Tibial nerve (tissue), 4 donors: ENCODE data around the gene PTPRK. TPM values are rescaled to one million over a fixed set of nuclear protein-coding genes. Genes with fewer than 3 reads are reported as not detected.

Experiments used
- DNase-seq, 2 donors: peaks; one replicate each; pipeline ENCODE4 v3.0.0-alpha.2; 2019; ENCODE audit warnings: low spot score in 2 of 2
- H3K27ac ChIP-seq, 4 donors: fragments of 200-600 bp; sonication (generic) in 3 of 4; one replicate each; pipeline ENCODE4 v1.5.1; 2017 to 2019; ENCODE audit warnings: mild to moderate bottlenecking in 1 of 4
- H3K27me3 ChIP-seq, 2 donors: fragments of 200-600 bp; sonication (generic) in 1 of 2; one replicate each; pipeline versions ENCODE4 v1.5.1 to v1.6.0; 2017 to 2019
- H3K36me3 ChIP-seq, 3 donors: fragments of 200-600 bp; sonication (generic); one replicate each; pipeline ENCODE4 v1.5.1; 2018 to 2019
- H3K4me1 ChIP-seq, 4 donors: fragments of 200-600 bp; sonication (generic) in 3 of 4; one replicate each; pipeline ENCODE4 v1.5.1; 2017 to 2019
- H3K4me3 ChIP-seq, 4 donors: fragments of 200-600 bp; sonication (generic) in 3 of 4; one replicate each; pipeline ENCODE4 v1.5.1; 2017 to 2019; ENCODE audit warnings: mild to moderate bottlenecking in 1 of 4, moderate library complexity in 1 of 4
- H3K9me3 ChIP-seq, 4 donors: fragments of 200-600 bp; sonication (generic) in 3 of 4; one replicate each; pipeline ENCODE4 v1.5.1; 2017 to 2019
- CTCF ChIP-seq, 5 experiments: fragments of 200-600 bp in 3 of 5; fragments of 450-650 bp in 2 of 5; sonication (generic) in 3 of 5; IDR thresholded peaks; one replicate each; pipeline ENCODE4 v1.5.1; 2016 to 2019; ENCODE audit warnings: antibody characterized with exemption in 5 of 5, mild to moderate bottlenecking in 3 of 5, moderate library complexity in 2 of 5
- EP300 ChIP-seq, 2 donors: sonication (generic); formaldehyde crosslinking; IDR thresholded peaks; one replicate each; pipeline ENCODE4 v1.6.1; 2017; ENCODE audit warnings: antibody characterized with exemption in 2 of 2, mild to moderate bottlenecking in 1 of 2
- POLR2A ChIP-seq, 2 donors: fragments of 450-650 bp; IDR thresholded peaks; one replicate each; pipeline ENCODE4 v1.6.1; 2017; ENCODE audit warnings: antibody characterized with exemption in 2 of 2, mild to moderate bottlenecking in 2 of 2, moderate library complexity in 2 of 2
- WGBS, 2 donors: methylation state at CpG; one replicate each; pipeline ENCODE4 v1.1.5; 2018; 5-methylcytosine and 5-hydroxymethylcytosine counted together
- total RNA-seq, 4 donors: library from RNA; depleted of rRNA; stranded (reverse); fragments of >200 nt; gene quantifications; one replicate each; pipeline ENCODE4 v1.1.0, GENCODE V29; 2016

The PTPRK gene
- total RNA-seq, 4 donors from 2014 or later: 17.4 to 26.1 (median 21.2) TPM

DNA sequence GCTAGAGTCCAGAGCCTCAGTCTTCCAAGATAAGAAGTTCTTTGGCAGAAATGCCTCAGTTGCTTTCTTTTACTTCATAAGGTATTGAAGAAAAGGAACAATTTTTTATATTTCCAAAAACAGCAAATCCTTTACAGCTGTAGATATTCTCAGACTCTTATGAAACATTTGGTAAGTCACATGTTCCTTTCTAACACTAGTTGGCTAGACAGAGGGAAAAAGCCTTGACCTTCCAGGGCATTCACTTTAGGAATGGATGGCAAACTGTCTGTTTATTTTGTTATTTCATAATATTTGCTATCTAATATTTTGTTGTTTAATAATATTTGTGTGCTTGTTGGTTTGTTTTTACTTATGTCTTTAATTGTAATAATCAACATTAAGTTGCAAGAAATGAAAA, 140.8 kb downstream of the PTPRK start:
- DNase-seq: no peak
- no peak overlapping the region for H3K27ac ChIP-seq

DNA sequence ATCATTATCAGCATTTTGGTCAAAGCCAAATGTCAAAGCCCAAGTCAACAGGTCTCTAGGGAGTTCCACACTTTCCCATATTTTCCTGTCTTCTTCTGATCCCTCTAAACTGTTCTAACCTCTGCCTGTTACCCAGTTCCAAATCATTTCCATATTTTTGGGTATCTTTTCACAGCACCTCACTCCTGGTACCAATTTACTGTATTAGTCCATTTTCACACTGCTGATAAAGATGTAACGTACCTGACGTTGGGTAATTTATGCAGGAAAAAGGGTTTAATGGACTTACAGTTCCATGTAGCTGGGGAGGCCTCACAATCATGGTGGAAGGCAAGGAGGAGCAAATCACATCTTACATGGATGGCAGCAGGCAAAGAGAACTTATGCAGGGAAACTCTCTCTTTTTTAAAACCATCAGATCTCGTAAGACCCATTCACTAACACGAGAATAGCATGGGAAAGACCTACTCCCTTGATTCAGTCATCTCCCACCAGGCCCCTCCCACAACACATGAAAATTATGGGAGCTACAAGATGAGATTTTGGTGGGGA, 143.4 kb downstream of the PTPRK start:
- TF ChIP-seq POLR2A (IDR thresholded peaks at IDR 0.05) (no peak), CTCF (IDR thresholded peaks at IDR 0.05) (no peak), EP300 (IDR thresholded peaks at IDR 0.05) (no peak)
- DNase-seq: no peak
- Histone ChIP-seq H3K27me3 (no peaks in the 10 kb centered on the region), H3K4me1 (peaks cover 0 to 5% (median 0%) of the 10 kb centered on the region in 4 donors), H3K36me3 (peaks cover 0 to 6% (median 0%) of the 10 kb centered on the region in 3 donors), H3K27ac (no peak overlapping the region), H3K9me3 (peaks cover 0 to 18% (median 3%) of the 10 kb centered on the region in 4 donors), H3K4me3 (no peak overlapping the region)
- WGBS, 2 donors: 95 to 96% methylated on average over 4 of the region's 4 CpGs

More for the DNA sequence above, 140.8 kb downstream of the PTPRK start:
- Histone ChIP-seq H3K27me3 (no peaks in the 10 kb centered on the region), H3K4me1 (peaks cover 0 to 5% (median 0%) of the 10 kb centered on the region in 4 donors), H3K4me3 (no peak overlapping the region), H3K9me3 (peaks cover 0 to 18% (median 3%) of the 10 kb centered on the region in 4 donors), H3K36me3 (peaks cover 0 to 6% (median 0%) of the 10 kb centered on the region in 3 donors)
- no peak for TF ChIP-seq EP300 (IDR thresholded peaks at IDR 0.05)
- no peak for TF ChIP-seq POLR2A (IDR thresholded peaks at IDR 0.05)
- no peak for TF ChIP-seq CTCF (IDR thresholded peaks at IDR 0.05)

DNA sequence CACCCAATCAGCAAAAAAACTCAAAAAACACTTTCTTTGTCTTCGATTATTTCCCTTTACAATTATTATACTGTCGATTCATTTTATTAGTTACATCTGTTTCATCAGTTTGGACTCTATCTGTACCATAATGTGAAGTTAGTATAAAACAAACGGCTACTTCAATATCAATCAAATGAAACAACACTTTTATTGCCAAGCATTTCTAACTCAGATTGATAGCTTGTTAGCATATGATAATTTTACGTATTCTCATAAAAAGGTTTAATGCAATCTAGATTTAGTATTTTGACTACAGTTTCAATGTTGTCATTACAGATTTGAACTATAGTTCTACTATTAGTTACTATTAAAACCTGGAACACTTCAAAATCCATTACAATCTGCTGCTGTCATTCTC, 149.3 kb downstream of the PTPRK start:
- Histone ChIP-seq H3K9me3 (peaks cover 0 to 9% (median 0%) of the 10 kb centered on the region in 4 donors), H3K4me3 (no peak overlapping the region), H3K27me3 (no peaks in the 10 kb centered on the region), H3K27ac (no peak overlapping the region), H3K4me1 (peaks cover 0 to 9% (median 5%) of the 10 kb centered on the region in 4 donors), H3K36me3 (no peaks in the 10 kb centered on the region)
- WGBS, 2 donors: 85 to 88% methylated on average over 4 of the region's 4 CpGs
- no peak for DNase-seq
- TF ChIP-seq CTCF (IDR thresholded peaks at IDR 0.05) (no peak), EP300 (IDR thresholded peaks at IDR 0.05) (no peak), POLR2A (IDR thresholded peaks at IDR 0.05) (no peak)

DNA sequence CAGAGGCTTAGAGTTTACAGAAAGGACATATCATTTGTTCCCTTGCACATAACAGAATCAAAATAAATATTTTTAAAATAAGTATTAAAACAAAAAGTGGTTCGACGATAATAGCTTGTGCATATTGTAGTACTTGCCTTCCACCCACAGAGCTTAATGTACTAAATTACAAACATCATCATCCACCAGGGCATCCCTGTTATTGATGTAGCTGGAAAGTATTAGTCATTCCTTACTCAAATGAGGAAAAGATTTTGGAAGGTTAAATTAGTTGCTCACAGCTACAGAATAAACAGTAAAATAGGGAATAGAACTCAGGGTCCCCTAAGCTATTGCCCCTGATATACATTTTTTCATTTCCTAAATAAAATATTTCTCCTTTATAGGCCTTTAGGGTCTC, 150.3 kb downstream of the PTPRK start:
- Histone ChIP-seq H3K27ac (peak overlapping the region in 1 of 4 donors; percentile 4), H3K9me3 (peaks cover 0 to under 1% (median 0%) of the 10 kb centered on the region in 4 donors), H3K36me3 (no peaks in the 10 kb centered on the region), H3K4me3 (no peak overlapping the region), H3K27me3 (no peaks in the 10 kb centered on the region), H3K4me1 (peaks cover 0 to 9% (median 5%) of the 10 kb centered on the region in 4 donors)
- DNase-seq: no peak
- WGBS, 2 donors: 22 to 27% methylated on average over 2 of the region's 2 CpGs
- TF ChIP-seq POLR2A (IDR thresholded peaks at IDR 0.05): no peak
- TF ChIP-seq EP300 (IDR thresholded peaks at IDR 0.05): peak in 1 of 2 donors; percentile 25
- no peak for TF ChIP-seq CTCF (IDR thresholded peaks at IDR 0.05)

DNA sequence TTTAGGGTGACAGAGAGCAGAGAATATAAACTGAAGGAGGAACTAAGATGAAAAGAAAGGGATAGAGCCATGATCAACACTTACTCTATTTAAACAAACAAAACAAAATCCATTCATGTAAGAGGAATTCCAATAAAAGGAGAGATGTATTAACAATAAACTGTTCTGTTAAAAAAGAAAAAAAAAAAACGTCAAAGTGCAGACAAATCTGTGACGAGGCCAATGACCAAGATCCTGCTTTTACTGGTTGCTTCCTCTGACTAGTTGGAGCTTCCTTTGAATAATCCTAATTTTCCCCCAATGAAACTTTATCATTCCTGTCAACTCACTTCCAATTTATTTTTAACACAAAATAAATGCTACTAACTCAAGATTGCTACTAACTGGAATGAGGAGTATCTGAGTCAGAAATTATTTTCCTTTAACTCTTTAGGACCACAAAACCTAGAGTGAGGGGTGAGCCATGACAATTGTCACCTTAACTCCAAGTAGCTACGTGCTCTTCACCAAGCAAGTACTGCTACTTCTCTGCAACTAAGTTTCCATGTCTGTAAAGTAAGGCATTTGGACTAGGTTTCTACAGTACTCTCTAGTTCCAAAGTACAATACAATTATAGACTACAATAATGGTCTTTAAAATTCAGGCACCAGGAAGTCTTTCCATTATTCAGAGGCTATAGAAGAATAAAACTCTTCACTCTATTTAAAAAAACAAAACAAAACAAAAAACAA, 152.0 kb downstream of the PTPRK start:
- DNase-seq: no peak
- 60 to 65% methylated on average over 3 of the region's 3 CpGs for WGBS, 2 donors
- no peak overlapping the region for H3K4me3 ChIP-seq
- H3K27ac ChIP-seq: peak overlapping the region in 1 of 4 donors; percentile 4
- H3K27me3 ChIP-seq: no peaks in the 10 kb centered on the region
- peaks cover 0 to 9% (median 5%) of the 10 kb centered on the region in 4 donors for H3K4me1 ChIP-seq
- TF ChIP-seq POLR2A (IDR thresholded peaks at IDR 0.05) (no peak), CTCF (IDR thresholded peaks at IDR 0.05) (no peak), EP300 (IDR thresholded peaks at IDR 0.05) (no peak)
- no peaks in the 10 kb centered on the region for H3K9me3 ChIP-seq
- no peaks in the 10 kb centered on the region for H3K36me3 ChIP-seq
